OCI-LY3 (cell line): ENCODE measurements around the gene THAP10.

Experiments
- EZH2phosphoT487 ChIP-seq: fragments of 200-600 bp; shearing (Covaris generic); IDR thresholded peaks from 2 replicates; pipeline ENCODE4 v1.6.1; 2018; ENCODE audit warnings: antibody characterized with exemption, mixed run types, low read depth
- TF ChIP-seq, protein P1 (sequence below): fragments of 200-600, 300-600 bp; sonication (generic); IDR thresholded peaks from 2 replicates; pipeline ENCODE4 v1.5.1; 2014; ENCODE audit warnings: antibody characterized with exemption, low read length, low read depth

DNA sequence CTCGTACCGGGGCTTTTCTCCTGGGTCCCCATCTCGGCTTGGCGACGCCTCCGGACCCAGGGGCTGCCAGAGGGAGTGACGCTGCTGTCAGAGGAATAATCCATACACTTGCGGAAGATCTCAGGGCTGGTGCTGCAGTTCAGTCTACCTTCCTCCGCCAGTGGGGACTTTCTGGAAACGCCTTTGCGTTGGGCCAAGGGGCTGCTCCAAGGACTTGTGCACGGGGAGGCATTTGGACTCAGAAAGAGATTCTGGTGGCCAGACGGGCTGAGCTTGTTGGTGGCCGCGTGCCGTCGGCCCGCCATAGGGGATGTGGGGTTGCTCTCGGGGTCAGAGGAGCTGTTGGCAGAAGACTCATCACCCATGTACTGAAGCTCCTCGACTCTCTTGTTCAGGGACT is 60.1 kb downstream of the THAP10 start:
- no peak for TF ChIP-seq EZH2phosphoT487
- TF ChIP-seq, protein P1, sequence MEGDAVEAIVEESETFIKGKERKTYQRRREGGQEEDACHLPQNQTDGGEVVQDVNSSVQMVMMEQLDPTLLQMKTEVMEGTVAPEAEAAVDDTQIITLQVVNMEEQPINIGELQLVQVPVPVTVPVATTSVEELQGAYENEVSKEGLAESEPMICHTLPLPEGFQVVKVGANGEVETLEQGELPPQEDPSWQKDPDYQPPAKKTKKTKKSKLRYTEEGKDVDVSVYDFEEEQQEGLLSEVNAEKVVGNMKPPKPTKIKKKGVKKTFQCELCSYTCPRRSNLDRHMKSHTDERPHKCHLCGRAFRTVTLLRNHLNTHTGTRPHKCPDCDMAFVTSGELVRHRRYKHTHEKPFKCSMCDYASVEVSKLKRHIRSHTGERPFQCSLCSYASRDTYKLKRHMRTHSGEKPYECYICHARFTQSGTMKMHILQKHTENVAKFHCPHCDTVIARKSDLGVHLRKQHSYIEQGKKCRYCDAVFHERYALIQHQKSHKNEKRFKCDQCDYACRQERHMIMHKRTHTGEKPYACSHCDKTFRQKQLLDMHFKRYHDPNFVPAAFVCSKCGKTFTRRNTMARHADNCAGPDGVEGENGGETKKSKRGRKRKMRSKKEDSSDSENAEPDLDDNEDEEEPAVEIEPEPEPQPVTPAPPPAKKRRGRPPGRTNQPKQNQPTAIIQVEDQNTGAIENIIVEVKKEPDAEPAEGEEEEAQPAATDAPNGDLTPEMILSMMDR, result no peak
